ENCODE data around the gene ATF6. TPM values are rescaled to one million over a fixed set of nuclear protein-coding genes. Genes with fewer than 3 reads are reported as not detected.

ATF6 gene
- total RNA-seq, 1 experiment from 2014 or later, result 20.9 TPM

- Histone ChIP-seq H4K20me1 (ENCODE audit: insufficient read depth) (no peaks in the 10 kb centered on the region; the same call in 1 of the 2 replicates), H3K9me3 (ENCODE audit: control insufficient read depth in 1 of 2, insufficient read depth in 1 of 2, low read depth in 1 of 2, low read length in 2 of 2) (no peaks in the 10 kb centered on the region), H3K4me1 (ENCODE audit: control insufficient read depth in 1 of 2, insufficient read depth in 2 of 2, low read length in 2 of 2) (no peaks in the 10 kb centered on the region), H2AFZ (ENCODE audit: low read depth, low read length, poor library complexity, severe bottlenecking) (no peak overlapping the region), H3K36me3 (ENCODE audit: control insufficient read depth in 1 of 2, insufficient read depth in 2 of 2, low read length in 2 of 2) (peaks cover 0 to 2% of the 10 kb centered on the region in 2 experiments; a peak in 1 of 4 replicates), H3K27me3 (ENCODE audit: insufficient read depth, low read length) (no peaks in the 10 kb centered on the region), H3K9ac (ENCODE audit: low read length) (no peak overlapping the region), H3K79me2 (ENCODE audit: insufficient read depth, low read length) (no peaks in the 10 kb centered on the region), H3K9me2 (ENCODE audit: insufficient read depth) (no peaks in the 10 kb centered on the region), H3K4me3 (replicated peaks in 1 of 2; ENCODE audit: low read depth in 1 of 2, low read length in 2 of 2) (no peak overlapping the region), H3K27ac (ENCODE audit: low read depth, low read length) (no peak overlapping the region), H3K4me2 (ENCODE audit: low read length) (no peak overlapping the region)
- POLR2A ChIA-PET, result no interaction called here
- RAD21 ChIA-PET (ENCODE audit: low non-redundant PET in 1 of 2, low total read pairs in 2 of 2, uncharacterized antibody in 2 of 2, unreplicated experiment in 2 of 2), result no interaction called here
- CTCF ChIA-PET, result interaction anchor here (0.8 kb wide), 1 partner anchor 24 kb away, joined by 3 read pairs; no protein-coding TSS in a partner anchor
- ATAC-seq, result no peak
- intact Hi-C loops (cut with micrococcal nuclease), result no loop called here
- TF ChIP-seq YY1 (IDR thresholded peaks at IDR 0.05; ENCODE audit: extremely low read depth, insufficient replicate concordance, low read depth, low read length) (no peak), RAD21 (IDR thresholded peaks at IDR 0.05; ENCODE audit: low read depth) (no peak), ZBTB33 (IDR thresholded peaks at IDR 0.05; ENCODE audit: extremely low read depth, insufficient replicate concordance, low read length) (no peak), POLR2AphosphoS5 (IDR thresholded peaks at IDR 0.05; ENCODE audit: low read depth, low read length) (no peak), ELF1 (IDR thresholded peaks at IDR 0.05; ENCODE audit: borderline replicate concordance, low read depth) (no peak), POLR2A (IDR thresholded peaks at IDR 0.05; ENCODE audit: borderline replicate concordance, extremely low read depth, insufficient read depth, insufficient read length) (no peak), EZH2 (IDR thresholded peaks at IDR 0.05) (no peak), MAX (IDR thresholded peaks at IDR 0.05) (no peak), REST (IDR thresholded peaks at IDR 0.05; ENCODE audit: low read depth) (no peak), FOSL1 (IDR thresholded peaks at IDR 0.05; ENCODE audit: low read depth) (no peak), EGR1 (IDR thresholded peaks at IDR 0.05; ENCODE audit: low read depth) (no peak), SP1 (IDR thresholded peaks at IDR 0.05; ENCODE audit: low read depth) (no peak), CBX3 (IDR thresholded peaks at IDR 0.05; ENCODE audit: low read depth) (no peak), SIN3A (IDR thresholded peaks at IDR 0.05; ENCODE audit: low read depth) (no peak)
- TF ChIP-seq, protein P1, sequence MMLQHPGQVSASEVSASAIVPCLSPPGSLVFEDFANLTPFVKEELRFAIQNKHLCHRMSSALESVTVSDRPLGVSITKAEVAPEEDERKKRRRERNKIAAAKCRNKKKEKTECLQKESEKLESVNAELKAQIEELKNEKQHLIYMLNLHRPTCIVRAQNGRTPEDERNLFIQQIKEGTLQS (IDR thresholded peaks at IDR 0.05), result no peak
- no peak for DNase-seq (ENCODE audit: low read depth, low spot score)
- no TSS peak for BruUV-seq (replicated peaks)
Observed at GRCh38 chr1:161816201-161816600, 50.1 kb downstream of the ATF6 start.

Data from HCT116 (cell line).